ENCODE data around the gene DDX31.

The DDX31 gene

GRCh38 chr9:132615774-132616173 is 54.0 kb downstream of the DDX31 start:
- H3K4me3 ChIP-seq (ENCODE audit: low read length): no peak overlapping the region
- peaks cover 87% of the 10 kb centered on the region for H3K36me3 ChIP-seq (ENCODE audit: insufficient read depth, low read length)
- H3K27me3 ChIP-seq (ENCODE audit: insufficient read depth, low read length): no peaks in the 10 kb centered on the region
- H3K4me1 ChIP-seq (ENCODE audit: insufficient read depth, low read length): peaks cover 7% of the 10 kb centered on the region; the same call in 1 of the 2 replicates
- 83% methylated on average over 2 of the region's 2 CpGs for WGBS
- H3K9me3 ChIP-seq (ENCODE audit: insufficient read depth, low read depth, low read length): no peaks in the 10 kb centered on the region
- no peak overlapping the region for H3K9ac ChIP-seq (ENCODE audit: low read depth, low read length)
- H3K27ac ChIP-seq (ENCODE audit: low read depth, low read length): no peak overlapping the region

GRCh38 chr9:132614324-132614723 is 55.5 kb downstream of the DDX31 start:
- Histone ChIP-seq H3K9me3 (ENCODE audit: insufficient read depth, low read depth, low read length) (no peaks in the 10 kb centered on the region), H3K4me3 (ENCODE audit: low read length) (no peak overlapping the region), H3K27ac (ENCODE audit: low read depth, low read length) (no peak overlapping the region), H3K9ac (ENCODE audit: low read depth, low read length) (no peak overlapping the region), H3K27me3 (ENCODE audit: insufficient read depth, low read length) (no peaks in the 10 kb centered on the region), H3K36me3 (ENCODE audit: insufficient read depth, low read length) (peaks cover 87% of the 10 kb centered on the region), H3K4me1 (ENCODE audit: insufficient read depth, low read length) (peaks cover 7% of the 10 kb centered on the region; the same call in 1 of the 2 replicates)
- 87% methylated on average over 6 of the region's 6 CpGs for WGBS

- peaks cover 84% of the 10 kb centered on the region for H3K36me3 ChIP-seq (ENCODE audit: insufficient read depth, low read length)
- no peaks in the 10 kb centered on the region for H3K27me3 ChIP-seq (ENCODE audit: insufficient read depth, low read length)
- no peak overlapping the region for H3K4me3 ChIP-seq (ENCODE audit: low read length)
- no peak overlapping the region for H3K27ac ChIP-seq (ENCODE audit: low read depth, low read length)
- peaks cover 6% of the 10 kb centered on the region; the same call in 1 of the 2 replicates for H3K4me1 ChIP-seq (ENCODE audit: insufficient read depth, low read length)
- no peaks in the 10 kb centered on the region for H3K9me3 ChIP-seq (ENCODE audit: insufficient read depth, low read depth, low read length)
- 94% methylated on average over 12 of the region's 12 CpGs for WGBS
- no peak overlapping the region for H3K9ac ChIP-seq (ENCODE audit: low read depth, low read length)
Observed at GRCh38 chr9:132610661-132611060, 59.1 kb downstream of the DDX31 start.

DNA sequence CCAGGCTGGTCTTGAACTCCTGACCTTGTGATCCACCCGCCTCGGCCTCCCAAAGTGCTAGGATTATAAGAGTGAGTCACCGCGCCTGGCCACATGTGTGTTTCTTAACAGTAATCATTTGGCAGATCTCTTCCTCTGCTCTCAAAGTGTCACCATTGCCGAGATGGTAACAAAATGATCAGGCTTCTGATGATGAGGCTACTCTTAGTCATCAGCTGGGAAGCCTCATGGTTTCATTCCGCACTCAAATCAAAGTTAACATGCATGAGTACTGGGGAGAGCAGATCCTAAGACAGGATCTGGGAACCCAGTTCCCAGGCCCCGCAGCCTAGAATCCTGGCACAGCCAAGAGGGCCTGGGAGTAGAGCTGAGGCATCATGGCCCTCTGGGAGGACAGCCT is 60.0 kb downstream of the DDX31 start:
- Histone ChIP-seq H3K27ac (ENCODE audit: low read depth, low read length) (no peak overlapping the region), H3K4me3 (ENCODE audit: low read length) (no peak overlapping the region), H3K27me3 (ENCODE audit: insufficient read depth, low read length) (no peaks in the 10 kb centered on the region), H3K9me3 (ENCODE audit: insufficient read depth, low read depth, low read length) (no peaks in the 10 kb centered on the region), H3K36me3 (ENCODE audit: insufficient read depth, low read length) (peaks cover 76% of the 10 kb centered on the region), H3K4me1 (ENCODE audit: insufficient read depth, low read length) (no peaks in the 10 kb centered on the region), H3K9ac (ENCODE audit: low read depth, low read length) (no peak overlapping the region)
- 94% methylated on average over 7 of the region's 7 CpGs for WGBS

GRCh38 chr9:132609184-132609583 is 60.6 kb downstream of the DDX31 start:
- WGBS: 84% methylated on average over 9 of the region's 9 CpGs
- Histone ChIP-seq H3K27ac (ENCODE audit: low read depth, low read length) (no peak overlapping the region), H3K4me3 (ENCODE audit: low read length) (no peak overlapping the region), H3K27me3 (ENCODE audit: insufficient read depth, low read length) (no peaks in the 10 kb centered on the region), H3K9ac (ENCODE audit: low read depth, low read length) (no peak overlapping the region), H3K36me3 (ENCODE audit: insufficient read depth, low read length) (peaks cover 70% of the 10 kb centered on the region), H3K9me3 (ENCODE audit: insufficient read depth, low read depth, low read length) (no peaks in the 10 kb centered on the region), H3K4me1 (ENCODE audit: insufficient read depth, low read length) (no peaks in the 10 kb centered on the region)

- 96% methylated on average over 6 of the region's 6 CpGs for WGBS
- no peaks in the 10 kb centered on the region for H3K9me3 ChIP-seq (ENCODE audit: insufficient read depth, low read depth, low read length)
- no peak overlapping the region for H3K27ac ChIP-seq (ENCODE audit: low read depth, low read length)
- no peak overlapping the region for H3K4me3 ChIP-seq (ENCODE audit: low read length)
- H3K4me1 ChIP-seq (ENCODE audit: insufficient read depth, low read length): no peaks in the 10 kb centered on the region
- no peaks in the 10 kb centered on the region for H3K27me3 ChIP-seq (ENCODE audit: insufficient read depth, low read length)
- peaks cover 53% of the 10 kb centered on the region for H3K36me3 ChIP-seq (ENCODE audit: insufficient read depth, low read length)
- H3K9ac ChIP-seq (ENCODE audit: low read depth, low read length): no peak overlapping the region
Observed at GRCh38 chr9:132606066-132606465, 63.7 kb downstream of the DDX31 start.

GRCh38 chr9:132605387-132605786 is 64.4 kb downstream of the DDX31 start:
- H3K9ac ChIP-seq (ENCODE audit: low read depth, low read length): no peak overlapping the region
- WGBS: 95% methylated on average over 6 of the region's 6 CpGs
- H3K4me3 ChIP-seq (ENCODE audit: low read length): no peak overlapping the region
- no peaks in the 10 kb centered on the region for H3K27me3 ChIP-seq (ENCODE audit: insufficient read depth, low read length)
- no peaks in the 10 kb centered on the region for H3K4me1 ChIP-seq (ENCODE audit: insufficient read depth, low read length)
- no peak overlapping the region for H3K27ac ChIP-seq (ENCODE audit: low read depth, low read length)
- H3K36me3 ChIP-seq (ENCODE audit: insufficient read depth, low read length): peaks cover 49% of the 10 kb centered on the region
- no peaks in the 10 kb centered on the region for H3K9me3 ChIP-seq (ENCODE audit: insufficient read depth, low read depth, low read length)

- WGBS: 80% methylated on average over 3 of the region's 3 CpGs
- Histone ChIP-seq H3K4me1 (ENCODE audit: insufficient read depth, low read length) (no peaks in the 10 kb centered on the region; the same call in 1 of the 2 replicates), H3K36me3 (ENCODE audit: insufficient read depth, low read length) (peaks cover 31% of the 10 kb centered on the region)
Observed at GRCh38 chr9:132602207-132602606, 67.6 kb downstream of the DDX31 start.

GRCh38 chr9:132600326-132600984 is 69.3 kb downstream of the DDX31 start:
- no peak overlapping the region for H3K27ac ChIP-seq (ENCODE audit: low read depth, low read length)
- H3K9me3 ChIP-seq (ENCODE audit: insufficient read depth, low read depth, low read length): no peaks in the 10 kb centered on the region
- no peaks in the 10 kb centered on the region; the same call in 1 of the 2 replicates for H3K4me1 ChIP-seq (ENCODE audit: insufficient read depth, low read length)
- no peak overlapping the region for H3K9ac ChIP-seq (ENCODE audit: low read depth, low read length)
- no peaks in the 10 kb centered on the region for H3K27me3 ChIP-seq (ENCODE audit: insufficient read depth, low read length)
- WGBS: 94% methylated on average over 12 of the region's 12 CpGs
- H3K36me3 ChIP-seq (ENCODE audit: insufficient read depth, low read length): peaks cover 23% of the 10 kb centered on the region
- no peak overlapping the region for H3K4me3 ChIP-seq (ENCODE audit: low read length)

More at GRCh38 chr9:132602207-132602606, 67.6 kb downstream of the DDX31 start:
- Histone ChIP-seq H3K4me3 (ENCODE audit: low read length) (no peak overlapping the region), H3K27me3 (ENCODE audit: insufficient read depth, low read length) (no peaks in the 10 kb centered on the region), H3K9me3 (ENCODE audit: insufficient read depth, low read depth, low read length) (no peaks in the 10 kb centered on the region), H3K27ac (ENCODE audit: low read depth, low read length) (no peak overlapping the region), H3K9ac (ENCODE audit: low read depth, low read length) (no peak overlapping the region)

GRCh38 chr9:132597073-132597775 is 72.6 kb downstream of the DDX31 start:
- Histone ChIP-seq H3K27ac (ENCODE audit: low read depth, low read length) (no peak overlapping the region), H3K9me3 (ENCODE audit: insufficient read depth, low read depth, low read length) (no peaks in the 10 kb centered on the region), H3K4me1 (ENCODE audit: insufficient read depth, low read length) (peaks cover 20% of the 10 kb centered on the region), H3K27me3 (ENCODE audit: insufficient read depth, low read length) (peaks cover 15% of the 10 kb centered on the region), H3K36me3 (ENCODE audit: insufficient read depth, low read length) (peaks cover 29% of the 10 kb centered on the region), H3K4me3 (ENCODE audit: low read length) (no peak overlapping the region), H3K9ac (ENCODE audit: low read depth, low read length) (no peak overlapping the region)
- WGBS: 94% methylated on average over 16 of the region's 16 CpGs

DNA sequence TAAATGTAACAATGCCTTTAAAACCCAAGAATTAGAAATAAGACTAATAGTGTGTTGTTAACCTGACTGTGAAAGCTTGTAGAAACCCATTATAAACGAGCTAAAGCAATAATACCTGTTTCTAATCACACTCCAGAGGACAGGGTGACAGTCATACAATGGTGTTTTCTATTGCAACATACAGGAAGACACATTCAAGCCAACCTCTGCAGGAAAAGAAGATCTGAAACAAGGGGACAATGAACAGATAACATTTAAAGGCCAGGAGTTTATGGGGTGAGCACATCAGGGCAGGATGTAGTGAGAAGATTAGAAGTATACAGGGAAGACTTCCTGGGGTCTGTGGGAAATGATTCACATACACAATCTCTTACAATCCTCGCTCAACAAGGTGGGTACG is 73.6 kb downstream of the DDX31 start:
- H3K36me3 ChIP-seq (ENCODE audit: insufficient read depth, low read length): peaks cover 24% of the 10 kb centered on the region
- H3K9me3 ChIP-seq (ENCODE audit: insufficient read depth, low read depth, low read length): no peaks in the 10 kb centered on the region
- WGBS: 87% methylated on average over 3 of the region's 3 CpGs
- no peak overlapping the region for H3K4me3 ChIP-seq (ENCODE audit: low read length)
- H3K4me1 ChIP-seq (ENCODE audit: insufficient read depth, low read length): peaks cover 30% of the 10 kb centered on the region
- H3K9ac ChIP-seq (ENCODE audit: low read depth, low read length): no peak overlapping the region
- no peak overlapping the region for H3K27ac ChIP-seq (ENCODE audit: low read depth, low read length)
- peaks cover 25% of the 10 kb centered on the region for H3K27me3 ChIP-seq (ENCODE audit: insufficient read depth, low read length)
